ENCODE measurements around the gene USP5.
"Not testable (repeated sequence)": the region's sequence is repeated elsewhere in the genome, so short reads cannot be mapped to it uniquely, and the experiment has no call there.

The USP5 gene

DNA sequence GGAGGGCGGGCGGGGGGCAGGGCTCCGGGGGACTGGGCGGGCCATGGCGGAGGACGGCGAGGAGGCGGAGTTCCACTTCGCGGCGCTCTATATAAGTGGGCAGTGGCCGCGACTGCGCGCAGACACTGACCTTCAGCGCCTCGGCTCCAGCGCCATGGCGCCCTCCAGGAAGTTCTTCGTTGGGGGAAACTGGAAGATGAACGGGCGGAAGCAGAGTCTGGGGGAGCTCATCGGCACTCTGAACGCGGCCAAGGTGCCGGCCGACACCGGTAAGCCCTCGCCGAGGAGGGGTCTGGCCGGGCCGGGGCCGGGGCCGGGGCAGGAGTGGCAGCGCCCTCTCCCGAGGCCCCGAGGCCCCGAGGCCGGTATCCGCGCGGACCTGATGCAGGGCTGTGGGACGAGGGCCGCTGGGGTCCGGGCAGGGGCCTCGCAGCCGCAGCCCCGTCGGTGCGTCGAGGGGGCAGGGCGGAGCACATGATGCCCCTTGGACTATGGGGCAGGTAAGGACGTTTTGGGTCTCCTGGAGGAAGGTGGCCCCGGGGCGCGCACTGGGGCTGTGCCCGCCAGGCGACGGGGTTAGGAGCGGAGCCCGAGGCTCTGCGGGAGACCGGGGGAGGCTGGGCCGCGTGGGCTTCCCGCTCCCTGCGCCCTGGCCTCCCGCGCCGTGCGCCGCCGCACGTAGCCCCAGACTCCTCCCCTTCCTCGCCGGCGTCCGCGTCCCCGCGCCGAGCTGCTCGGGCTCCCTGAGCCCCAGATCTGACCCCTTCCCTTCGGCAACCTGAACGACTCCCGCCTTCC lies 15.7 kb downstream of the USP5 start, which contains the start of gene TPI1:
Gene TPI1 (plus strand): TSS at position 119 of the 798 bp plus-strand sequence. CDS start 36 bp downstream, at position 155.
- DNase-seq, result peak; percentile 68

DNA sequence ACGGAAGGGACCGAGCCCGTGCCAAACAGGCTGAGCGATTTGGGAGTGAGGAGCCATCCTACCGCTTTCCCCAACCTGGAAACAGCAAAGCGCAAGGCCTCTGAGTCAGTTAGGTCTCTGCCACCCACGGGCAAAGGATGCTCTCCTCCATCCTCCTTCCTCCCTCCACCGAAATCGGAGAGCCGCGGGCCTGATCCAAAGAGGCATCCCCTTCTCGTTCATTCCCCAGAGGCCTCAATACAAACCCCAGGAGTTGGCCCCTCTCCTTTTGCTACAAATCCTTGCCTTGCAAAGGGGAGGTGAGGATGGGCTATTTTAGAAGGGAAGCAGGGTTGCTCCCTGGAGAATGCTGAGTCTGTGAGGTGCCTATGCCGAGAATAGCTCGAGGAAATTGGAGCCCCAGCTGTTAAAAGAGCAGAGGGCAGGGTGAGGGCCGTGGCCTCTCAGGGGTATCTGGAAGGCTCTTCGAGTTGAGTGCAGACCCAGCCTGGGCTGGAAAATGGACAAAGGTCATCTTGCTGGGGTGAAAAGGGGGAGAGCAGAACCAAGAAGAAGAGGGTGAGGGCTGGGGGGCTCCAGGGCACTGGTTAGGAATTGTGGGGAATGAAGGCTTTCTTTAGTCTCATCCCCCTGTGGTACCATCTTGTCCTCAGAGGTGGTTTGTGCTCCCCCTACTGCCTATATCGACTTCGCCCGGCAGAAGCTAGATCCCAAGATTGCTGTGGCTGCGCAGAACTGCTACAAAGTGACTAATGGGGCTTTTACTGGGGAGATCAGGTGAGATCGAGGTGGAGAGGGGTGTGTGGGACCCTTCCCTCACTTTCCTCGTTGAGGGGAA lies 16.5 kb downstream of the USP5 start:
- DNase-seq, result no peak

DNA sequence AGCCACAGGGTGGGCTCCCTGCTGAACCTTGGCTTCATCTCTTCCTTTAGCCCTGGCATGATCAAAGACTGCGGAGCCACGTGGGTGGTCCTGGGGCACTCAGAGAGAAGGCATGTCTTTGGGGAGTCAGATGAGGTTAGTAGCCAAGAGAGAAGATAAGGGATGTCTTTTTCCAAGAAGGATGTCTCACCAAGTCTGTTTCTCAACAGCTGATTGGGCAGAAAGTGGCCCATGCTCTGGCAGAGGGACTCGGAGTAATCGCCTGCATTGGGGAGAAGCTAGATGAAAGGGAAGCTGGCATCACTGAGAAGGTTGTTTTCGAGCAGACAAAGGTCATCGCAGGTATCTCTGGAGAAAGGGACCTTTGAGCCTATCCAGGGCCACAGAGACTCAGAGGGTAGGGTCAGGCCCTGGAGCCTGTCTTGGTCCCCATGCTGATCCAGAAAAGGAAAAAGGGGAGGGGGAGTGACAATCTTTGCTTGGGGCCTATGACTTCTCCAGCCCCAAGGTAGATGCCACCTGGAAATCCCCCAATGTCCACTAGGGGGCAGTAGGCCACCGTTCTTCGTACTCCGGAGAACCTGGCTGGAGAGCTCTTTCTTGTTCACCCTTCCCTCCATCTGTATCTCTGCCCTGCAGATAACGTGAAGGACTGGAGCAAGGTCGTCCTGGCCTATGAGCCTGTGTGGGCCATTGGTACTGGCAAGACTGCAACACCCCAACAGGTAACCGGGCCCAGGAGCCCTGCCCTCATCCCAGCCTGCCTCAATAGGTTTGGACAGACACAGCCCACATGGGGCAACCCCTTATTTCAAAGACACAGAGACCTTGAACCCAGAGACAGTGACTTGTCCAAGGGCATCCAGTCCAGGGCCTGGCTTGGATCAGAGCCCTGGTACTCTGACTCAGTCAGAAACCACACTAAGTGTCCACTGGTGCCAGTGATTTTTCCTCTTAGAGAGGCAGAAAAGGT lies 17.4 kb downstream of the USP5 start:
- peak; percentile 56 for DNase-seq

DNA sequence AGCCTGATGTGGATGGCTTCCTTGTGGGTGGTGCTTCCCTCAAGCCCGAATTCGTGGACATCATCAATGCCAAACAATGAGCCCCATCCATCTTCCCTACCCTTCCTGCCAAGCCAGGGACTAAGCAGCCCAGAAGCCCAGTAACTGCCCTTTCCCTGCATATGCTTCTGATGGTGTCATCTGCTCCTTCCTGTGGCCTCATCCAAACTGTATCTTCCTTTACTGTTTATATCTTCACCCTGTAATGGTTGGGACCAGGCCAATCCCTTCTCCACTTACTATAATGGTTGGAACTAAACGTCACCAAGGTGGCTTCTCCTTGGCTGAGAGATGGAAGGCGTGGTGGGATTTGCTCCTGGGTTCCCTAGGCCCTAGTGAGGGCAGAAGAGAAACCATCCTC lies 18.4 kb downstream of the USP5 start:
- DNase-seq, result not testable (repeated sequence)

DNA sequence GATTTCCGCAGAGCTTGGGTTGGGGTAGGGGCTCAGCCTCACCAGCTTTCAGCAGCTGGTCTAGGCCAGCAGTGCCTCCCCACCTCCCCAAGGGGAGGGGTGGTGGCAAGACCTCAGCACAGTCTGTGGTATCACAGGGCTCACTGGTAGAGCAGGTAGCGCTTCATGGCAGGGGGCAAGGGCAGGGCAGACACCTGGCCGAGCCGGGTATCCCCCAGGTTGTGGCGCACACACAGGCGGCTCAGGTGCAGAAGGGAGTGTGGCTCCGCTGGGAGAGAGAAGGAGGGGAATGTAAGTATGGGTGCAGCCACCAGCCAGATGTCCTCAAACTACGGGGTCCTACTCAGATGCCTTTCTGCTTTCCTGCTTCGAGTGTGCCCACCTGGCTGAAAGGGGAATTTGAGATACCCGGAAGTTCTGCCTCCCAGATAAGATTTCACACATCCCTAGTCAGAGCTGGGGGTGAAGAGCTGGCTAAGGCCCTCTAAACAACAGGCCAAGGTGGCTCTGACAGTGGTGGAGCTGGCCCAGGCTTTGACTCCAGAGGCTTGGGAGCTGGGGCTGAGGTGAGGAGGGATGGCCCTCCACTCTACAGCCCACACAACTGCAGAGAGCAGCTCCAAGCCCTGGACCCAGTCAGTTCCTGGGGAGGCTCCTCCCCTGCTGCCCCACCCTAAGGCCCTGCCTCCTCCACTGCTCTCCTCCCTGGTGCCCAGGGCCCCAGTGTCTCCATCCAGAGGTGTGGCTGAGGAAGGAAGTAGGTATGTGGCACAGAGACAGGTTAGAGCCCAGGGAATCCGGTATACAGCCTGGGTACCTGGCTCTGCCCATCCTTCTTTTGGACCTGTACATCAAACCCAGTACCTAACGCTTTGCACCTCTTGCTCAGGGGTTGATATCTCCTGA lies 19.4 kb downstream of the USP5 start:
- DNase-seq, result no peak

DNA sequence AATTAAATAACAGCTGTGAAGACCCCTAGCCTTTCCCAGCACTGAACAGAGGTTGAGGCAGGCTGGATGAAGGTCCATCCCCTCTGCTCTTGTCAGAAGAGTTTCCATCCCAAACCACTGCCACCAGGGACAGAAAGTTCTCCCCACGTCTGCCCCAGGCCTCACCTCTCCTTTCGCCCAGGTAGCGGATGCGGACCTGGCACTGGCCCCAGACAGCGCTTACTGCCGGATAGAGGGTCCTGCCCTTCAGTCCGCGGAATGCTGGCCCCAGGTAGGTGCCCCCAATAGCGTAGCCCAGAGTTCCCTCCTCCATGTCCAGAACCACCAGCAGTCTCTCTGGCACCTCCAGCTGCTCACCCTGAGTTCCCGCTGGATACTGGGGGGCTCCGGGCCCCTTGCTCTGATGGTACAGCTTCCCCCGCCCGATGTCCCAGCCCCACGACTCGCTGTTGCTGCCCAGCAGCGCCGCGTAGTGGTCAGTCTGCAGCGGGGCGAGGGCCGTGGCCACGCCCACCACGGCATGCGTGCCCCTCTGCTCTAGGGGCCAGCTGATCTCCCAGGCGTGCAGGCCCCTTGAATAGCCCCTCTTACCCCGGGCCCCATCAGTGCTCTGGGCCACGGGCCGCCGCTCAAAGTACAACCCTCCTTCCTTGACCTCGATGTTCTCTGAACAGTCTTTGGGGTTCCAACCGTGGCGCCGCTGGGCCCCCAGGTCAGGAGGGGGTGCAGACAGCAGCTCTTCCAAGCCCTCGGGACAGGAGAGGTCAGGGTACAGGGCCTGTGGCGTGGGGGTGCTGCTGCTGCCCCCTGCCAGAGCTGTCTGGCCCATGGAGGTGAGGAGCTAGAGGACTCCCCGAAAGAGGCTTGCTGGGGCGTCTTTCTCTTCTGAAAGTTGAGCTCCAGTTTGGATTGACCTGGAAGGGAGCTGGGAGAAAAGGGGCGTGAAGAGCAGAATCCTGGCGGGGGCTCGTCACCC lies 20.4 kb downstream of the USP5 start:
- DNase-seq, result peak; percentile 69

DNA sequence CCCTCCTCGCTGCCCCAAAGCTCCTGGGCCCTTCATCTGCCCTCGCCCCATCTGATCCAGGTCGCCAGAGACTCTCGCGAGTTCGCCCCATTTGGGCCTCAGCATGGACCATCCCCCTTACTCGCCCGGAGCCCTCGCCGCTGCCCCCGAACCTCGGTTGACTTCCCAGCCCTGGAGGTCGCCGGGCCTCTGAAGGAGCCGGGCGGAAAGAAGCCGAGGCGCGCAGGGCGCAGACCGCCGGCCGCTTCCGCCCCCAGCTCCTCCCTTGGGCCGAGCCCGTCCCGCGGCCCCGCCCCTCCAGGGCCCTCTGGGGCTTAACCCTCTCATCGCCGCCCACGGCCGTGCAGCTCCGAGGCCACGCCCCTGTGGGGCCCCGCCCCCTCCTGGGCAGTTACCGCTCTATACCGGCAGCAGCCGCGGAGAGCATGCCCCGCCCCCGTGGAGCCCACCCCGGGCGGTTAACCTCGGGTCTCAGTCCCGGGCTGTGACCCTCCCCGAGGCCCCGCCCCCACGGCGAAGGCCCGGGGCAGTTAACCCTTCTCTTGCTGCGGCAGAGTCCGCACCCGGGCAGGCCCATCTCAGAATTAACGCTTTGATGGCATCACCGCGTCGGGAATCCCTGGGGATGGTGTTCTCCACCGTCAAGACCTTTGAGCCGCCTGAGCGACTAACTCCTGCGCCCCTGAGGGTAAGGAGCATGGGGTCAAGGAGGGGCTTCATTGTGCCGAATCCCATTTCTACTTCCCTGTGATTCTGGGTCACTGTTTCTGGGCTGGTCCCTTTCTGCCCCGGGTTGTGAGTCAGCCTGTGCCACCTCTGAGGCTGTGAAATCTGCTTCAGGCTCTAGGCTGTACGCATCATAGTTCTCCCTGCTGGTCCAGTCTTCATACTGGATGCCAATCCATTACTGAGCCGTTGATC lies 21.4 kb downstream of the USP5 start, which contains the start of gene SPSB2:
Gene SPSB2 (minus strand): TSS at position 210 of the 921 bp plus-strand sequence. CDS start 402 bp downstream, outside the sequence.
- peak; percentile 94 for DNase-seq

DNA sequence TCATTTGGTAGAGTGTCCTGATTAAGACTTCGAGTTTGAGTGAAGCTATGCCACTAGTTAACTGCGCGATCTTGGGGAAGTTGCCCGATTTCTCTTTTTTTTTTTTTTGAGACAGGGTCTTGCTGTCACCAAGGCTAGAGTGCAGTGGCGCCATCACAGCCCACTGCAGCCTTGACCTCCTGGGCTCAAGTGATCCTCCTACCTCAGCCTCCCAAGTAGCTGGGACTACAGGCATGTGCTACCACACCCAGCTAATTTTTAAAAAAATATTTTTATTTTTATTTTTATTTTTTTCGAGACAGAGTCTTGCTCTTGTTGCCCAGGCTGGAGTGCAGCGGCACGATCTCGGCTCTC lies 22.0 kb downstream of the USP5 start:
- DNase-seq, result not testable (repeated sequence)

DNA sequence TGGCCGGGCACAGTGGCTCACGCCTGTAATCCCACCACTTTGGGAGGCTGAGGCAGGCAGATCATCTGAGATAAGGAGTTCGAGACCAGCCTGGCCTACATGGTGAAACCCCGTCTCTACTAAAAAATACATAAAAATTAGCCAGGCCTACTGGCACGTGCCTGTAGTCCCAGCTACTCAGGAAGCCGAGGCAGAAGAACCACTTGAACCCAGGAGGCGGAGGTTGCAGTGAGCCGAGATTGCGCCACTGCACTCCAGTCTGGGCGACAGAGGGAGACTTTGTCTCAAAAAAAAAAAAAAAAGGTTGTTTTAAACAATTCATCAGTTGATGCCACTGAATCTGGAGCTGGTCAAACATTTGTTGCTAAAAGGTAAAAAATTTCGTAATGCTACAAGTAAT lies 27.9 kb downstream of the USP5 start:
- DNase-seq, result not testable (repeated sequence)

DNA sequence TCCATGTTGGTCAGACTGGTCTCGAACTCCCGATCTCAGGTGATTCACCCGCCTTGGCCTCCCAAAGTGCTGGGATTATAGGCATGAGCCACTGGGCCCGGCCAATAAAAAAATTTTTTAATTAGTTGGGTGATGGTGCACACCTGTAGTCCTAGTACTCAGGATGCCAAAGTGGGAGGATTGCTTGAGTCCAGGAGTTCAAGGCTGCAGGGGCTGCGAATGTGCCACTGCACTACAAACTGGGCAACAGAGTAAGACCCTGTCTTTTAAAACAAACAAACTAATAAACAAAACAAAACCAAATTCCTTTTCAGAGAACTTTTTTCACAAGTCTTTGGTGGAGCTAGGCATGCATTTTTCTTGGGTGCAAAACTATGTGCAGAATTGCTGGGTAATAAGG lies 31.3 kb downstream of the USP5 start:
- no peak for DNase-seq

DNA sequence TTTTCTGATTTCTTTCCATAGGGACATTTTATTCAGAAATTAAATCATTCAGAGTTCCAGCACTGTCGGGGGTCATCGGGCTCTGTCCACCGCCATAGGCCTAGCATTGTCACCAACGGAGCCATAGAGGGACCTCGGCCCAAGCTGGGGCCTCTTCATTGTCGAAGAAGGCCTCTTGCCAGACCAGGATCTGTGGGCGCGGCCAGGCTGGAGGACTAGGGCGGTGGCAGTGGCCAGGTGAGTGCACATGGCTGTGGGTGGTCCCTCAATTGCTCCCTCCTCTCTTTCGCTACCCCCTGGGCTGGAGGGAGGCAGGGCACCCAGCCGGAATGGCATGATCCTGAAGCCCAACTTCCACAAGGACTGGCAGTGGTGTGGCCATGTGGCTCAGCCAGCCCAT lies 31.7 kb downstream of the USP5 start:
- no peak for DNase-seq

DNA sequence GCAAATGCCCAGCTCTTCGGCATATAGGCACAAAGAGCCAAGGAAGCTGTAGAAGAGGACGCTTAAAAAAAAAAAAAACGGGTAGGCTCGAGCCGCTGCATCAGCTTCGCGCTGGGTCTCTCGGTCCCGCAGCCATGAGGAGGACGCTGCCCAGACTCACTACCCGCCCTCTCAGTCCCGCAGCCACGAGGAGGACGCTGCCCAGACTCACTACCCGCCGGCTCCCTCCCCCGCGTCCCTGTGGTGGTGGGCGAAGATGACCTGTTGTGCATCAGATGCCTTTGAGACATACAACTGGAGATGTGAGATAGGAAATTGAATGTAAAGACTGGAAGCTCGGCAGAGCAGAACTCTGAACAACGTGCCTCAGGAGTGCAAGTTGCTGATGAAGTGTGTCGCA lies 32.6 kb downstream of the USP5 start:
- DNase-seq, result no peak

DNA sequence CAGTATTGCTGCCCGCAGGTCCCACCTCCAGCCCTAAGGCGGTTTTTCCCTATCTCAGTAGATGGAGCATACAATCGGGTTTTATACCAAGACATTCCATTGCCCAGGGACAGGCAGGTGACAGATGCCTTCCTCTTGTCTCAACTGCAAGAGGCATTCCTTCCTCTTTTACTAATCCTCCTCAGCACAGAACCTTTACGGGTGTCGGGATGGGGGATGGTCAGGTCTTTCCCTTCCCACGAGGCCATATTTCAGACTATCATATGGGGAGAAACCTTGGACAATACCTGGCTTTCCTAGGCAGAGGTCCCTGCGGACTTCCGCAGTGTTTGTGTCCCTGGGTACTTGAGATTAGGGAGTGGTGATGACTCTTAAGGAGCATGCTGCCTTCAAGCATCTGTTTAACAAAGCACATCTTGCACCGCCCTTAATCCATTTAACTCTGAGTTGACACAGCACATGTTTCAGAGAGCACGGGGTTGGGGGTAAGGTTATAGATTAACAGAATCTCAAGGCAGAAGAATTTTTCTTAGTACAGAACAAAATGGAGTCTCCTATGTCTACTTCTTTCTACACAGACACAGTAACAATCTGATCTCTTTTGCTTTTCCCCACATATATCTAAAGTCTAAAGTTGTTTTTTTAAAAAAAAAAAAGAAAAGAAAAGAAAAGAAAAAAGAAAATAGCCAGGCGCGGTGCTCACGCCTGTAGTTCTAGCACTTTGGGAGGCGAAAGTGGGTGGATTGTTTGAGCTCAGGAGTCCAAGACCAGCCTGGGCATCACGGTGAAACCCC lies 34.5 kb downstream of the USP5 start:
- DNase-seq, result not testable (repeated sequence)

DNA sequence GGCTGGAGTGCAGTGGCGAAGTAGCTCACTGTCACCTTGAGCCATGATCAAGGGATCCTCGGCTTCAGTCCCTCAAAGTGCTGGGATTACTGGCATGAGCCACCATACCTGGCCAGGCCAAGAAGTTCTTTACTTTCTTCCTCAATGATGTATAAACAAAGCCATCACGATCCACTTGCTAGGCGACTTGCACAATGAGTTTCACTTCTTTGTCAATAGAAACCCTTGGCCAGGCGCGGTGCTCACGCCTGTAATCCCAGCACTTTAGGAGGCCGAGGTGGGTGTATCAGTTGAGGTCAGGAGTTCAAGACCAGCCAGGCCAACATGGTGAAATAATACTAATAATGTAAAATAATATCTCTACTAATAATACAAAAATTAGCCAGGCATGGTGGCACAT lies 35.5 kb downstream of the USP5 start:
- no peak for DNase-seq

DNA sequence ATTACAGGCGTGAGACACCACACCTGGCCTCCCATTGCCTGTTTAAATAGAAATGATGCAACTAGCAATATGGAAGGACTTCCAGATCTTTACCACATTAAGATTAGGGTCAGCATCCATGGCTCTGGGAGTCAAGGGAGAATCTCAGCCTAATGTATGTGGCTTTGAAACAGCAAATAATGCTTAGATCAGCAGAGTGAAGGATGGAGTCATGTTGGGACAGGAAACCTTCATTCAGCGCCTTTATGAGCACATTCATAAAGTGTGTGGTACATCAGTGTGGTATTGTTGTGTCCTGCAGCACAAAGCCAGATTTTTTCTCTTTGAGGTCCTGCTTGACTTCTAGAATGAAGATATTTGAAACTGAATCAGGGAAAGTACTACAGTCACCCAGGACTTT lies 36.4 kb downstream of the USP5 start:
- DNase-seq, result no peak

DNA sequence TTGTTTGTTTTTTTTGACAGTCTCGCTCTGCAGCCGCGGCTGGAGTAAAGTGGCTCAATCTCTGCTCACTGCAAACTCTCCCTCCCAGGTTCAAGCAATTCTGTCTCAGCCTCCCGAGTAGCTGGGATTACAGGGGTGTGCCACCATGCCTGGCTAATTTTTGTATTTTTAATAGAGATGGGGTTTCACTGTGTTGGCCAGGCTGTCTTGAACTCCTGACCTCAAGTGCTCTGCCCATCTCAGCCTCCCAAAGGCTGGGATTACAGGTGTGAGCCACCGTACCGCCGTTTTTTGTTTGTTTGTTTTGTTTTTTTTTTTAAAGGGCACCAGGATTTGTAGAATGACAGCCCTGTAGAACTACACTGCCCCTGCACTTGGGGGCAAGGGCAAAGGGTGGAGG lies 36.8 kb downstream of the USP5 start:
- DNase-seq, result not testable (repeated sequence)

DNA sequence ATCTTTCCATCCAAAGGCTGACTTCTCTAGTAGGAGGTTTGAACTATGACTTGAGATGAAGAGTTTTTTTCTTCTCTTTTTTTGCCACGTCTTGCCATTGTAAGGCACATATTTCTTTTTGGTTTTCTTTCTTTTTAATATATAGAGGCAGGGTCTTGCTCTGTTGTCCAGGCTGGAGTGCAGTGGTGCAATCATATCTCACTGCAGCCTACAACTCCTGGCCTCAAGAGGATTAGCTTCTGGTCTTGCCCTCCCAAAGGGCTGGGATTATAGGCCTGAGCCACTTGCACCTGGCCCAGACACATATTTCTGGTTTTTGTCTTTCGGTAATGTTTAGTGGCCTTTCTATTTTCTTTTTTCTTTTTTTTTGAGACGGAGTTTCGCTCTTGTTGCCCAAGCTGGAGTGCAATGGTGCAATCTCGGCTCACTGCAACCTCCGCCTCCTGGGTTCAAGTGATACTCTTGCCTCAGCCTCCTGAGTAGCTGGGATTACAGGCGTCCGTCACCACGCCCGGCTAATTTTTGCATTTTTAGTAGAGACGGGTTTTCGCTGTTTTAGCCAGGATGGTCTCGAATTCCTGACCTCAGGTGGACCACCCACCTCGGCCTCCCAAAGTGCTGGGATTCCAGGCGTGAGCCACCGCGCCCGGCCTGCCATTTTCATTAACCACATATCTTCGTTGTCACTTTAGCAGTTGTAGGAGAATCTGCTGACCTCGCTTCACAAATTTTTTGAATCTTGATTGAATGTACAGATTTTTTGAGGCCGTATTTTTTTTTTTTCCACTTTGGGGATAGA lies 38.0 kb downstream of the USP5 start:
- DNase-seq, result not testable (repeated sequence)

All from NCI-H2029 (cell line).